ENCODE results near the gene MSL1.

The MSL1 gene

GRCh38 chr17:40150276-40150675 lies 28.5 kb downstream of the MSL1 start:
- H3K27ac ChIP-seq, result no peak overlapping the region
- TF ChIP-seq ZFX (IDR thresholded peaks at IDR 0.05) (no peak), CTCF (conservative IDR thresholded peaks at IDR 0.05) (no peak)

- no peak overlapping the region for H3K27ac ChIP-seq
- TF ChIP-seq CTCF (conservative IDR thresholded peaks at IDR 0.05), result no peak
- no peak for TF ChIP-seq ZFX (IDR thresholded peaks at IDR 0.05)
These were observed 29.7 kb downstream of the MSL1 start for GRCh38 chr17:40151414-40151963.

- no peak overlapping the region for H3K27ac ChIP-seq
These were observed 31.9 kb downstream of the MSL1 start for GRCh38 chr17:40153603-40154236.

GRCh38 chr17:40157973-40158372 lies 36.2 kb downstream of the MSL1 start:
- no peak overlapping the region for H3K27ac ChIP-seq
- TF ChIP-seq ZFX (IDR thresholded peaks at IDR 0.05), result no peak
- no peak for TF ChIP-seq CTCF (conservative IDR thresholded peaks at IDR 0.05)

More at GRCh38 chr17:40153603-40154236, 31.9 kb downstream of the MSL1 start:
- no peak for TF ChIP-seq ZFX (IDR thresholded peaks at IDR 0.05)
- no peak for TF ChIP-seq CTCF (conservative IDR thresholded peaks at IDR 0.05)

GRCh38 chr17:40158438-40159013 lies 36.8 kb downstream of the MSL1 start:
- no peak overlapping the region for H3K27ac ChIP-seq
- TF ChIP-seq CTCF (conservative IDR thresholded peaks at IDR 0.05) (no peak), ZFX (IDR thresholded peaks at IDR 0.05) (no peak)

GRCh38 chr17:40159456-40159855 lies 37.7 kb downstream of the MSL1 start:
- H3K27ac ChIP-seq, result no peak overlapping the region
- no peak for TF ChIP-seq CTCF (conservative IDR thresholded peaks at IDR 0.05)
- no peak for TF ChIP-seq ZFX (IDR thresholded peaks at IDR 0.05)

GRCh38 chr17:40167685-40168261 lies 46.0 kb downstream of the MSL1 start:
- TF ChIP-seq CTCF (conservative IDR thresholded peaks at IDR 0.05) (no peak), ZFX (IDR thresholded peaks at IDR 0.05) (no peak)
- no peak overlapping the region for H3K27ac ChIP-seq
